ENCODE results near the gene KIF1C.

- TF ChIP-seq, protein P1, sequence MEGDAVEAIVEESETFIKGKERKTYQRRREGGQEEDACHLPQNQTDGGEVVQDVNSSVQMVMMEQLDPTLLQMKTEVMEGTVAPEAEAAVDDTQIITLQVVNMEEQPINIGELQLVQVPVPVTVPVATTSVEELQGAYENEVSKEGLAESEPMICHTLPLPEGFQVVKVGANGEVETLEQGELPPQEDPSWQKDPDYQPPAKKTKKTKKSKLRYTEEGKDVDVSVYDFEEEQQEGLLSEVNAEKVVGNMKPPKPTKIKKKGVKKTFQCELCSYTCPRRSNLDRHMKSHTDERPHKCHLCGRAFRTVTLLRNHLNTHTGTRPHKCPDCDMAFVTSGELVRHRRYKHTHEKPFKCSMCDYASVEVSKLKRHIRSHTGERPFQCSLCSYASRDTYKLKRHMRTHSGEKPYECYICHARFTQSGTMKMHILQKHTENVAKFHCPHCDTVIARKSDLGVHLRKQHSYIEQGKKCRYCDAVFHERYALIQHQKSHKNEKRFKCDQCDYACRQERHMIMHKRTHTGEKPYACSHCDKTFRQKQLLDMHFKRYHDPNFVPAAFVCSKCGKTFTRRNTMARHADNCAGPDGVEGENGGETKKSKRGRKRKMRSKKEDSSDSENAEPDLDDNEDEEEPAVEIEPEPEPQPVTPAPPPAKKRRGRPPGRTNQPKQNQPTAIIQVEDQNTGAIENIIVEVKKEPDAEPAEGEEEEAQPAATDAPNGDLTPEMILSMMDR (IDR thresholded peaks at IDR 0.05) = no peak
- TF ChIP-seq POLR2A (IDR thresholded peaks at IDR 0.05) = no peak
Observed at GRCh38 chr17:4948931-4949320, 48.8 kb upstream of the KIF1C start.
